IMR-90 (cell line): ENCODE data around the gene CAMTA1. TPM values are rescaled to one million over a fixed set of nuclear protein-coding genes. Genes with fewer than 3 reads are reported as not detected.

ENCODE experiments used
- ATAC-seq: fragments of 200-7000 bp; cut with Tn5 transposase; 2 replicates; pipeline ENCODE4 v1.9.1; 2020; ENCODE audit warnings: low read depth, mild to moderate bottlenecking, moderate library complexity
- BruUV-seq: library from RNA; stranded (reverse); fragments of 400-500 nt; replicated peaks from 2 replicates; lab custom pipeline; 2021; lab: Mats Ljungman, UMichigan
- CTCF ChIA-PET: fragments of 300-600 bp; formaldehyde crosslinking; extraction: SDS; loops from one replicate; lab custom pipeline; 2021; ENCODE audit warnings: antibody characterized with exemption; lab: Yijun Ruan, JAX
- POLR2A ChIA-PET: fragments of 300-600 bp; sonication (Branson Sonifier 250); formaldehyde crosslinking; loops from one replicate; lab custom pipeline; 2022; ENCODE audit warnings: antibody characterized with exemption; ENCODE audit not compliant: unreplicated experiment; lab: Charles Lee
- DNase-seq: peaks from one replicate; pipeline ENCODE4 v3.0.0; 2013
- H2AFZ ChIP-seq: replicated peaks from 2 replicates; pipeline ENCODE3; 2013; ENCODE audit warnings: low read length, mild to moderate bottlenecking; ENCODE audit not compliant: poor library complexity
- H2AK5ac ChIP-seq: 2 replicates; pipeline ENCODE4 v1.6.1; 2013; ENCODE audit warnings: low read depth, low read length, inconsistent platforms
- H2AK9ac ChIP-seq: replicated peaks from 2 replicates; pipeline ENCODE3; 2013; ENCODE audit warnings: mild to moderate bottlenecking, low read depth, low read length, moderate library complexity; ENCODE audit not compliant: poor library complexity
- H2BK120ac ChIP-seq: 2 replicates; pipeline ENCODE4 v1.6.1; 2013; ENCODE audit warnings: low read depth, low read length, inconsistent platforms
- H2BK15ac ChIP-seq: 3 replicates; pipeline ENCODE4 v1.6.1; 2013; ENCODE audit warnings: low read depth, low read length, inconsistent platforms
- H2BK20ac ChIP-seq: 2 replicates; pipeline ENCODE4 v1.6.1; 2013; ENCODE audit warnings: low read depth, mild to moderate bottlenecking, inconsistent platforms, low read length, moderate library complexity
- H2BK5ac ChIP-seq: 2 replicates; pipeline ENCODE4 v1.6.1; 2013; ENCODE audit warnings: mild to moderate bottlenecking, low read depth, low read length, inconsistent platforms; ENCODE audit not compliant: poor library complexity, severe bottlenecking
- H3K14ac ChIP-seq: replicated peaks from 2 replicates; pipeline ENCODE4 v1.6.1; 2013; ENCODE audit warnings: low read depth, low read length, inconsistent platforms
- H3K18ac ChIP-seq: 2 replicates; pipeline ENCODE4 v1.6.1; 2013; ENCODE audit warnings: low read depth, low read length, control low read depth
- H3K23ac ChIP-seq: 2 replicates; pipeline ENCODE4 v1.6.1; 2013; ENCODE audit warnings: low read depth, low read length, inconsistent platforms
- H3K27ac ChIP-seq: 2 replicates; pipeline ENCODE4 v1.5.1; 2013; ENCODE audit warnings: mild to moderate bottlenecking, control low read depth, low read length; ENCODE audit not compliant: insufficient read depth
- H3K27me3 ChIP-seq: 2 replicates; pipeline ENCODE4 v1.6.1; 2013; ENCODE audit warnings: low read length; ENCODE audit not compliant: control insufficient read depth, insufficient read depth
- H3K36me3 ChIP-seq: 2 replicates; pipeline ENCODE4 v1.6.1; 2013; ENCODE audit warnings: low read length, mixed read lengths; ENCODE audit not compliant: control insufficient read depth, insufficient read depth
- H3K4ac ChIP-seq: 2 replicates; pipeline ENCODE4 v1.6.1; 2013; ENCODE audit warnings: low read depth, low read length, inconsistent platforms
- H3K4me1 ChIP-seq: 2 replicates; pipeline ENCODE4 v1.6.1; 2013; ENCODE audit warnings: low read length, mixed read lengths; ENCODE audit not compliant: control insufficient read depth, insufficient read depth
- H3K4me2 ChIP-seq: 2 replicates; pipeline ENCODE4 v1.6.1; 2013; ENCODE audit warnings: low read depth, mild to moderate bottlenecking, control low read depth, low read length, moderate library complexity
- H3K4me3 ChIP-seq: 2 replicates; pipeline ENCODE4 v1.5.1; 2013; ENCODE audit warnings: low read depth, mild to moderate bottlenecking, control low read depth, low read length, moderate library complexity; ENCODE audit not compliant: insufficient read depth
- H3K56ac ChIP-seq: 2 replicates; pipeline ENCODE4 v1.6.1; 2013; ENCODE audit warnings: low read length, inconsistent platforms; ENCODE audit not compliant: insufficient read depth; ENCODE audit errors: extremely low read depth
- H3K79me1 ChIP-seq, 2 experiments: 2 replicates each; pipeline ENCODE4 v1.6.1; 2013; ENCODE audit warnings: low read length in 2 of 2, inconsistent platforms in 1 of 2, low read depth in 1 of 2
- H3K9ac ChIP-seq: 2 replicates; pipeline ENCODE4 v1.6.1; 2013; ENCODE audit warnings: low read depth, low read length, control low read depth
- H3K9me1 ChIP-seq: 2 replicates; pipeline ENCODE4 v1.6.1; 2013; ENCODE audit warnings: low read length, inconsistent platforms; ENCODE audit not compliant: insufficient read depth
- H3K9me3 ChIP-seq: 2 replicates; pipeline ENCODE4 v1.6.1; 2013; ENCODE audit warnings: low read length; ENCODE audit not compliant: control insufficient read depth, insufficient read depth
- H4K20me1 ChIP-seq: 2 replicates; pipeline ENCODE4 v1.6.1; 2013; ENCODE audit warnings: low read length, inconsistent platforms; ENCODE audit not compliant: insufficient read depth
- H4K5ac ChIP-seq: 2 replicates; pipeline ENCODE4 v1.6.1; 2013; ENCODE audit warnings: mild to moderate bottlenecking, low read depth, low read length, control low read depth
- H4K8ac ChIP-seq, 2 experiments: 2 replicates each; pipeline ENCODE4 v1.6.1; 2013; ENCODE audit warnings: low read depth in 2 of 2, low read length in 2 of 2, control low read depth in 1 of 2, inconsistent platforms in 1 of 2
- H4K91ac ChIP-seq: 2 replicates; pipeline ENCODE4 v1.6.1; 2013; ENCODE audit warnings: low read depth, low read length, inconsistent platforms; ENCODE audit not compliant: insufficient read depth
- BHLHE40 ChIP-seq: fragments of 150-350 bp; IDR thresholded peaks from 2 replicates; pipeline ENCODE4 v1.6.1; 2016; ENCODE audit warnings: mild to moderate bottlenecking, low read depth, low read length
- CEBPB ChIP-seq: IDR thresholded peaks from 2 replicates; pipeline ENCODE4 v1.6.1; 2012; ENCODE audit warnings: low read depth, low read length, improper control_type of control experiment
- CHD1 ChIP-seq: IDR thresholded peaks from 2 replicates; pipeline ENCODE4 v1.6.1; 2012; ENCODE audit warnings: low read depth, low read length, improper control_type of control experiment
- FOS ChIP-seq: fragments of 150-350 bp; IDR thresholded peaks from 2 replicates; pipeline ENCODE4 v1.6.1; 2016; ENCODE audit warnings: low read depth, low read length
- MAFK ChIP-seq: IDR thresholded peaks from 2 replicates; pipeline ENCODE4 v1.6.1; 2012; ENCODE audit warnings: low read depth, low read length, improper control_type of control experiment
- MAZ ChIP-seq: IDR thresholded peaks from 2 replicates; pipeline ENCODE4 v1.6.1; 2012; ENCODE audit warnings: low read depth, mild to moderate bottlenecking, low read length, improper control_type of control experiment, moderate library complexity, borderline replicate concordance
- MXI1 ChIP-seq: IDR thresholded peaks from 2 replicates; pipeline ENCODE4 v1.6.1; 2012; ENCODE audit warnings: low read depth, mild to moderate bottlenecking, low read length, moderate library complexity, borderline replicate concordance
- NFE2L2 ChIP-seq: fragments of 150-350 bp; IDR thresholded peaks from 2 replicates; pipeline ENCODE4 v1.6.1; 2016; ENCODE audit warnings: low read depth, mild to moderate bottlenecking, low read length
- POLR2A ChIP-seq: IDR thresholded peaks from 2 replicates; pipeline ENCODE4 v1.6.1; 2012; ENCODE audit warnings: mild to moderate bottlenecking, low read depth, low read length
- RAD21 ChIP-seq: IDR thresholded peaks from 2 replicates; pipeline ENCODE4 v1.6.1; 2012; ENCODE audit warnings: low read length, improper control_type of control experiment
- RCOR1 ChIP-seq: IDR thresholded peaks from 2 replicates; pipeline ENCODE4 v1.6.1; 2012; ENCODE audit warnings: mild to moderate bottlenecking, low read length, improper control_type of control experiment; ENCODE audit not compliant: insufficient replicate concordance
- RFX5 ChIP-seq: IDR thresholded peaks from 2 replicates; pipeline ENCODE4 v1.8.0; 2012; ENCODE audit warnings: low read depth, mild to moderate bottlenecking, low read length, moderate library complexity
- SMC3 ChIP-seq: fragments of 150-350 bp; IDR thresholded peaks from 2 replicates; pipeline ENCODE4 v1.6.1; 2016; ENCODE audit warnings: low read depth, mild to moderate bottlenecking, antibody characterized with exemption, low read length, moderate library complexity
- WGBS, 2 experiments: methylation state at CpG; one replicate each; pipeline versions ENCODE4 v1.1.5 to v1.1.7; 2013; ENCODE audit warnings: missing lambda C conversion rate in 2 of 2; ENCODE audit not compliant: insufficient read length in 1 of 2; ENCODE audit errors: extremely low coverage in 2 of 2; 5-methylcytosine and 5-hydroxymethylcytosine counted together
- dilution Hi-C: fragments of 300-500 bp; cut with HindIII; formaldehyde crosslinking; loops from one replicate; pipeline ENCODE4 v1.14.3; 2018; ENCODE audit warnings: low sequenced_read_pairs; ENCODE audit not compliant: unreplicated experiment
- in situ Hi-C: fragments of 300-500 bp; cut with MboI; formaldehyde crosslinking; loops from 3 replicates; pipeline ENCODE4 v1.14.3; 2019; ENCODE audit warnings: low sequenced_read_pairs, inconsistent platforms, mixed read lengths
- intact Hi-C: fragments of 100-400 bp; cut with micrococcal nuclease; formaldehyde crosslinking; loops from 2 replicates; pipeline ENCODE4 v1.10.0; 2022
- polyA plus RNA-seq, 3 experiments: library from polyadenylated mRNA; depleted of rRNA; stranded (reverse); fragments of >200 nt; gene quantifications; 2 replicates each; pipeline ENCODE4 v1.2.3, GENCODE V29; 2012; ENCODE audit warnings: low replicate concordance in 1 of 3
- total RNA-seq: library from RNA; depleted of rRNA; stranded (reverse); fragments of >200 nt; gene quantifications from 2 replicates; pipeline ENCODE4 v1.2.3, GENCODE V29; 2012
- TF ChIP-seq, protein P1 (sequence below): fragments of 150-350 bp; IDR thresholded peaks from 2 replicates; pipeline ENCODE4 v1.6.1; 2017; ENCODE audit warnings: mild to moderate bottlenecking, antibody characterized with exemption, low read length, low read depth
- TF ChIP-seq, protein P2 (sequence below): conservative IDR thresholded peaks from 2 replicates; pipeline ENCODE4 v1.5.1; 2012; ENCODE audit warnings: mild to moderate bottlenecking, low read depth, low read length, improper control_type of control experiment
- TF ChIP-seq, protein P3 (sequence below): fragments of 150-350 bp; IDR thresholded peaks from 2 replicates; pipeline ENCODE4 v1.6.1; 2016; ENCODE audit warnings: low read depth, mild to moderate bottlenecking, low read length, moderate library complexity, borderline replicate concordance

Gene CAMTA1
- total and polyA plus RNA-seq, 2 of the 4 experiments (the other 2 are of a cell fraction) = 35.5 to 74.3 TPM

DNA sequence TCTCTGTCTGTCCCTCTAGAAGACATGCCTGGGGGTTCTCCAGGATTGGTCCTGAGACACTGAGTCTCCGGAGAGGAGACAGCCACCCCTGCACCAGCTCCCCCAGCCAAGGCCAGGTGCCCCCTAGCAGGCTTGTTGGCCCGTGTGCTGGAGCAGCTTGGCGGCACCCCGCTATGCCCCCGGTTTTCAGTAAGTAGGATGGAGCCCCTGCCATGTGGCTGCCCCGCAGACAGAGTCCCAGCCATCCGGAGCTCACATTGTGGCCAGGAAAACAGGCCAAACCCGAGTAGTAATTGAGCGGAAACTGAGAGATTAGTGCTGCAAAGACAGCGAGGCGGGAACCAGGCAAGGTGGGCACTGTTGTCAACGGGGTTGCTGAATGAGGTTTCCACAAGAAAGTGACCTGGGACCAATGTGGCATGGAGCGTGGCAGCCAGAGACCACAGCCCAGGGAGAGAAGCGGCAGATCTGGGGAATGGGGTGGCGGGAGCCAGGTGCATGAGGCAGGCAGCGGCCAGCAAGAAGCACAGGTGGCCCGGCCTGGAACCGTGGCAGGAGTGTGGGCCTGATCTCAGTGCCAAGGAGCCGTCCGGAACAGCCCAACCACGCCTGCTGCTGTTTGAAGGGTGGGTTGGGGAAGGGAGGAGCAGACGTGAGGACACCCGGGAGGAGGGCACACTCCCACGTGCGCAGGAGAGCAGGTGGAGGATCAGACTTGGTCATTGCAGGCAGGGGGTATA is 848.4 kb downstream of the CAMTA1 start:
- Histone ChIP-seq H2AK9ac (no peak overlapping the region), H3K9ac (no peak overlapping the region), H3K4me1 (no peaks in the 10 kb centered on the region), H4K20me1 (no peaks in the 10 kb centered on the region), H3K56ac (no peak overlapping the region), H3K4me2 (no peak overlapping the region), H3K4me3 (no peak overlapping the region), H4K5ac (no peak overlapping the region), H3K14ac (no peak overlapping the region), H3K79me1 (no peaks in the 10 kb centered on the region), H3K9me3 (no peaks in the 10 kb centered on the region), H3K27me3 (peaks cover 38% of the 10 kb centered on the region), H2AK5ac (no peak overlapping the region), H4K8ac (no peak overlapping the region), H3K27ac (no peak overlapping the region), H3K9me1 (no peaks in the 10 kb centered on the region), H3K23ac (no peak overlapping the region), H2BK20ac (no peak overlapping the region), H2BK15ac (no peak overlapping the region), H2BK120ac (no peak overlapping the region), H4K91ac (no peak overlapping the region), H3K4ac (no peak overlapping the region), H2BK5ac (no peak overlapping the region), H3K18ac (no peak overlapping the region), H3K36me3 (no peaks in the 10 kb centered on the region), H2AFZ (no peak overlapping the region)
- intact Hi-C loops (no loop called here), in situ Hi-C loops (no loop called here), dilution Hi-C loops (no loop called here)
- 80% methylated on average over 21 of the region's 25 CpGs; no CpG with 5 or more reads in 1 of the 2 experiments for WGBS, 2 experiments
- BruUV-seq = no TSS peak
- TF ChIP-seq, protein P1, sequence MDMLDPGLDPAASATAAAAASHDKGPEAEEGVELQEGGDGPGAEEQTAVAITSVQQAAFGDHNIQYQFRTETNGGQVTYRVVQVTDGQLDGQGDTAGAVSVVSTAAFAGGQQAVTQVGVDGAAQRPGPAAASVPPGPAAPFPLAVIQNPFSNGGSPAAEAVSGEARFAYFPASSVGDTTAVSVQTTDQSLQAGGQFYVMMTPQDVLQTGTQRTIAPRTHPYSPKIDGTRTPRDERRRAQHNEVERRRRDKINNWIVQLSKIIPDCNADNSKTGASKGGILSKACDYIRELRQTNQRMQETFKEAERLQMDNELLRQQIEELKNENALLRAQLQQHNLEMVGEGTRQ = no peak
- TF ChIP-seq BHLHE40 = no peak
- no peak for TF ChIP-seq MAZ
- no peak for TF ChIP-seq CHD1
- TF ChIP-seq, protein P2, sequence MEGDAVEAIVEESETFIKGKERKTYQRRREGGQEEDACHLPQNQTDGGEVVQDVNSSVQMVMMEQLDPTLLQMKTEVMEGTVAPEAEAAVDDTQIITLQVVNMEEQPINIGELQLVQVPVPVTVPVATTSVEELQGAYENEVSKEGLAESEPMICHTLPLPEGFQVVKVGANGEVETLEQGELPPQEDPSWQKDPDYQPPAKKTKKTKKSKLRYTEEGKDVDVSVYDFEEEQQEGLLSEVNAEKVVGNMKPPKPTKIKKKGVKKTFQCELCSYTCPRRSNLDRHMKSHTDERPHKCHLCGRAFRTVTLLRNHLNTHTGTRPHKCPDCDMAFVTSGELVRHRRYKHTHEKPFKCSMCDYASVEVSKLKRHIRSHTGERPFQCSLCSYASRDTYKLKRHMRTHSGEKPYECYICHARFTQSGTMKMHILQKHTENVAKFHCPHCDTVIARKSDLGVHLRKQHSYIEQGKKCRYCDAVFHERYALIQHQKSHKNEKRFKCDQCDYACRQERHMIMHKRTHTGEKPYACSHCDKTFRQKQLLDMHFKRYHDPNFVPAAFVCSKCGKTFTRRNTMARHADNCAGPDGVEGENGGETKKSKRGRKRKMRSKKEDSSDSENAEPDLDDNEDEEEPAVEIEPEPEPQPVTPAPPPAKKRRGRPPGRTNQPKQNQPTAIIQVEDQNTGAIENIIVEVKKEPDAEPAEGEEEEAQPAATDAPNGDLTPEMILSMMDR = no peak
- no peak for TF ChIP-seq SMC3
- TF ChIP-seq, protein P3, sequence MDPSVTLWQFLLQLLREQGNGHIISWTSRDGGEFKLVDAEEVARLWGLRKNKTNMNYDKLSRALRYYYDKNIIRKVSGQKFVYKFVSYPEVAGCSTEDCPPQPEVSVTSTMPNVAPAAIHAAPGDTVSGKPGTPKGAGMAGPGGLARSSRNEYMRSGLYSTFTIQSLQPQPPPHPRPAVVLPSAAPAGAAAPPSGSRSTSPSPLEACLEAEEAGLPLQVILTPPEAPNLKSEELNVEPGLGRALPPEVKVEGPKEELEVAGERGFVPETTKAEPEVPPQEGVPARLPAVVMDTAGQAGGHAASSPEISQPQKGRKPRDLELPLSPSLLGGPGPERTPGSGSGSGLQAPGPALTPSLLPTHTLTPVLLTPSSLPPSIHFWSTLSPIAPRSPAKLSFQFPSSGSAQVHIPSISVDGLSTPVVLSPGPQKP = no peak
- TF ChIP-seq RFX5 = no peak
- no peak for TF ChIP-seq MXI1
- TF ChIP-seq MAFK = no peak
- TF ChIP-seq CEBPB = no peak
- TF ChIP-seq POLR2A = no peak
- TF ChIP-seq FOS = no peak
- no peak for TF ChIP-seq NFE2L2
- TF ChIP-seq RCOR1 = no peak
- no peak for TF ChIP-seq RAD21
- DNase-seq (no peak), ATAC-seq (no peak)
- ChIA-PET CTCF (no interaction called here), POLR2A (no interaction called here)
